MCF 10A (cell line): ENCODE data around the gene DCPS. TPM values are rescaled to one million over a fixed set of nuclear protein-coding genes. Genes with fewer than 3 reads are reported as not detected.
"Not testable (repeated sequence)": the region's sequence is repeated elsewhere in the genome, so short reads cannot be mapped to it uniquely, and the experiment has no call there.

ENCODE experiments used
- BruUV-seq: library from RNA; stranded (reverse); fragments of 400-500 nt; replicated peaks from 2 replicates; lab custom pipeline; 2021; lab: Mats Ljungman, UMichigan
- CTCF ChIA-PET: fragments of 300-600 bp; sonication (Branson Sonifier 250); formaldehyde crosslinking; extraction: SDS; loops from one replicate; lab custom pipeline; 2021; ENCODE audit warnings: antibody characterized with exemption, inconsistent platforms; lab: Yijun Ruan, JAX
- POLR2A ChIA-PET: fragments of 300-600, 350-650 bp; sonication (Branson Sonifier 250); formaldehyde crosslinking; extraction: SDS; loops from one replicate; lab custom pipeline; 2020; ENCODE audit warnings: antibody characterized with exemption, inconsistent platforms; lab: Yijun Ruan, JAX
- DNase-seq: peaks from one replicate; pipeline ENCODE4 v3.0.0-alpha.2; 2018; ENCODE audit not compliant: unreplicated experiment
- H3K27ac Mint-ChIP-seq: one replicate; pipeline ENCODE4 v1.8.0; 2022; ENCODE audit warnings: mild to moderate bottlenecking, low read depth, mixed read lengths; ENCODE audit not compliant: unreplicated experiment
- H3K27me3 Mint-ChIP-seq: one replicate; pipeline ENCODE4 v1.8.0; 2022; ENCODE audit warnings: mixed read lengths; ENCODE audit not compliant: insufficient read depth, unreplicated experiment
- H3K36me3 Mint-ChIP-seq: one replicate; pipeline ENCODE4 v1.8.0; 2022; ENCODE audit warnings: mild to moderate bottlenecking, moderate library complexity, mixed read lengths; ENCODE audit not compliant: insufficient read depth, unreplicated experiment
- H3K4me1 Mint-ChIP-seq: one replicate; pipeline ENCODE4 v1.8.0; 2022; ENCODE audit warnings: mixed read lengths; ENCODE audit not compliant: insufficient read depth, unreplicated experiment
- H3K4me3 Mint-ChIP-seq: one replicate; pipeline ENCODE4 v1.8.0; 2022; ENCODE audit warnings: mild to moderate bottlenecking, moderate library complexity, mixed read lengths; ENCODE audit not compliant: unreplicated experiment
- H3K9me3 Mint-ChIP-seq: one replicate; pipeline ENCODE4 v1.8.0; 2022; ENCODE audit warnings: mixed read lengths; ENCODE audit not compliant: unreplicated experiment
- CTCF ChIP-seq: fragments of 200-600 bp; IDR thresholded peaks from one replicate; pipeline ENCODE4 v1.8.0; 2022; ENCODE audit warnings: antibody characterized with exemption, mild to moderate bottlenecking; ENCODE audit not compliant: unreplicated experiment
- intact Hi-C: fragments of 100-400 bp; cut with micrococcal nuclease; formaldehyde crosslinking; loops from 2 replicates; pipeline ENCODE4 v1.14.1; 2022
- total RNA-seq: library from RNA; stranded (reverse); gene quantifications from 2 replicates; pipeline ENCODE4 v1.2.3, GENCODE V29; 2022

Gene DCPS
- total RNA-seq, 1 experiment from 2014 or later = 33.7 TPM

GRCh38 chr11:126344141-126345080 is 40.6 kb downstream of the DCPS start:
- Mint-ChIP-seq H3K27me3 (no peaks in the 10 kb centered on the region), H3K27ac (no peak overlapping the region)

GRCh38 chr11:126345283-126345682 is 41.4 kb downstream of the DCPS start:
- Mint-ChIP-seq H3K4me1 (peaks cover 40% of the 10 kb centered on the region), H3K36me3 (peaks cover 35% of the 10 kb centered on the region), H3K27me3 (no peaks in the 10 kb centered on the region), H3K9me3 (no peaks in the 10 kb centered on the region), H3K27ac (no peak overlapping the region), H3K4me3 (no peak overlapping the region)
- ChIA-PET CTCF (no interaction called here), POLR2A (interaction anchor here (0.6 kb wide), 1 partner anchor 1386 kb away, joined by 3 read pairs; no protein-coding TSS in a partner anchor)
- TF ChIP-seq CTCF = no peak
- intact Hi-C loops = no loop called here
- no TSS peak for BruUV-seq
- DNase-seq = no peak

More at GRCh38 chr11:126344141-126345080, 40.6 kb downstream of the DCPS start:
- H3K4me1 Mint-ChIP-seq = peaks cover 41% of the 10 kb centered on the region
- CTCF ChIA-PET = interaction anchor here (0.6 to 0.7 kb wide), 2 partner anchors 35 to 56 kb away, joined by 3 read pairs; no protein-coding TSS in a partner anchor
- no peak for TF ChIP-seq CTCF
- POLR2A ChIA-PET = no interaction called here
- intact Hi-C loops = no loop called here
- no peak for DNase-seq
- H3K36me3 Mint-ChIP-seq = peaks cover 35% of the 10 kb centered on the region
- H3K9me3 Mint-ChIP-seq = no peaks in the 10 kb centered on the region
- no TSS peak for BruUV-seq
- no peak overlapping the region for H3K4me3 Mint-ChIP-seq

GRCh38 chr11:126345759-126346585 is 42.1 kb downstream of the DCPS start:
- H3K36me3 Mint-ChIP-seq = peaks cover 32% of the 10 kb centered on the region
- no peaks in the 10 kb centered on the region for H3K27me3 Mint-ChIP-seq
- ChIA-PET POLR2A (interaction anchor here (0.6 kb wide), 1 partner anchor 1387 kb away, joined by 3 read pairs; no protein-coding TSS in a partner anchor), CTCF (no interaction called here)
- H3K4me3 Mint-ChIP-seq = no peak overlapping the region
- intact Hi-C loops = no loop called here
- no TSS peak for BruUV-seq
- peaks cover 34% of the 10 kb centered on the region for H3K4me1 Mint-ChIP-seq
- peak; percentile 47 for DNase-seq
- no peaks in the 10 kb centered on the region for H3K9me3 Mint-ChIP-seq
- H3K27ac Mint-ChIP-seq = peak overlapping the region; percentile 85
- no peak for TF ChIP-seq CTCF

- no peak for DNase-seq
- ChIA-PET POLR2A (no interaction called here), CTCF (no interaction called here)
- Mint-ChIP-seq H3K27me3 (no peaks in the 10 kb centered on the region), H3K4me3 (no peak overlapping the region), H3K36me3 (peaks cover 26% of the 10 kb centered on the region), H3K27ac (peak overlapping the region; percentile 85), H3K9me3 (no peaks in the 10 kb centered on the region), H3K4me1 (peaks cover 28% of the 10 kb centered on the region)
- intact Hi-C loops = no loop called here
- TF ChIP-seq CTCF = no peak
- BruUV-seq = no TSS peak
Observed at GRCh38 chr11:126346586-126346940, 42.7 kb downstream of the DCPS start.

GRCh38 chr11:126346946-126347345 is 43.1 kb downstream of the DCPS start:
- H3K9me3 Mint-ChIP-seq, H3K4me3 Mint-ChIP-seq, intact Hi-C loops, H3K27me3 Mint-ChIP-seq, POLR2A ChIA-PET, H3K27ac Mint-ChIP-seq, BruUV-seq, CTCF ChIA-PET, DNase-seq: not testable (repeated sequence)
- Mint-ChIP-seq H3K4me1 (peaks cover 24% of the 10 kb centered on the region), H3K36me3 (peaks cover 24% of the 10 kb centered on the region)
